Activated T-helper 2 cell treated with anti-CD3 and anti-CD28 coated beads, Interferon-gamma antibody, Interleukin-2, Interleukin-4, amounts not matched to agents 10 μg/mL and 5 μg/mL and 100 μg/mL, durations not matched to agents 14 hours and 24 hours and 36 hours (primary cell): ENCODE data around the gene NTM. TPM values are rescaled to one million over a fixed set of nuclear protein-coding genes. Genes with fewer than 3 reads are reported as not detected.

ENCODE experiments used
- DNase-seq: peaks from one replicate; pipeline ENCODE4 v3.0.0; 2021; ENCODE audit warnings: low spot score
- H3K27ac Mint-ChIP-seq: one replicate; pipeline ENCODE4 v1.8.0; 2021; ENCODE audit warnings: mixed read lengths
- H3K27me3 Mint-ChIP-seq: one replicate; pipeline ENCODE4 v1.8.0; 2021; ENCODE audit warnings: low read depth, mixed read lengths
- H3K36me3 Mint-ChIP-seq: one replicate; pipeline ENCODE4 v1.8.0; 2021; ENCODE audit warnings: low read depth, mixed read lengths
- H3K4me1 Mint-ChIP-seq: one replicate; pipeline ENCODE4 v1.8.0; 2021; ENCODE audit warnings: low read depth, mixed read lengths
- H3K4me3 Mint-ChIP-seq: one replicate; pipeline ENCODE4 v1.8.0; 2021; ENCODE audit warnings: low read depth, mild to moderate bottlenecking, moderate library complexity, mixed read lengths
- H3K9me3 Mint-ChIP-seq: one replicate; pipeline ENCODE4 v1.8.0; 2021; ENCODE audit warnings: mixed read lengths
- intact Hi-C: fragments of 100-400 bp; cut with micrococcal nuclease; formaldehyde crosslinking; loops from one replicate; pipeline ENCODE4 v1.15.1; 2023
- total RNA-seq: library from RNA; stranded (reverse); gene quantifications from 2 replicates; pipeline ENCODE4 v1.2.3, GENCODE V29; 2022

NTM gene
- total RNA-seq, 1 donor from 2014 or later = not detected

GRCh38 chr11:131985846-131986301 lies 615.5 kb downstream of the NTM start:
- peaks cover 14% of the 10 kb centered on the region for H3K9me3 Mint-ChIP-seq
- no peaks in the 10 kb centered on the region for H3K4me1 Mint-ChIP-seq
- intact Hi-C loops = no loop called here
- DNase-seq = no peak
- no peak overlapping the region for H3K4me3 Mint-ChIP-seq
- no peak overlapping the region for H3K27ac Mint-ChIP-seq
- H3K27me3 Mint-ChIP-seq = no peaks in the 10 kb centered on the region
- no peaks in the 10 kb centered on the region for H3K36me3 Mint-ChIP-seq

GRCh38 chr11:131987703-131988102 lies 617.3 kb downstream of the NTM start:
- DNase-seq = no peak
- H3K4me3 Mint-ChIP-seq = no peak overlapping the region
- intact Hi-C loops = no loop called here
- peaks cover 14% of the 10 kb centered on the region for H3K9me3 Mint-ChIP-seq
- H3K27ac Mint-ChIP-seq = no peak overlapping the region
- no peaks in the 10 kb centered on the region for H3K27me3 Mint-ChIP-seq
- H3K4me1 Mint-ChIP-seq = no peaks in the 10 kb centered on the region
- H3K36me3 Mint-ChIP-seq = no peaks in the 10 kb centered on the region

GRCh38 chr11:131991606-131992005 lies 621.2 kb downstream of the NTM start:
- Mint-ChIP-seq H3K36me3 (no peaks in the 10 kb centered on the region), H3K27ac (no peak overlapping the region), H3K4me1 (no peaks in the 10 kb centered on the region), H3K9me3 (peaks cover 5% of the 10 kb centered on the region), H3K4me3 (no peak overlapping the region), H3K27me3 (no peaks in the 10 kb centered on the region)
- intact Hi-C loops = no loop called here
- DNase-seq = no peak

GRCh38 chr11:131993246-131993645 lies 622.8 kb downstream of the NTM start:
- Mint-ChIP-seq H3K4me1 (no peaks in the 10 kb centered on the region), H3K36me3 (no peaks in the 10 kb centered on the region), H3K27ac (no peak overlapping the region), H3K27me3 (no peaks in the 10 kb centered on the region), H3K9me3 (peaks cover 11% of the 10 kb centered on the region), H3K4me3 (no peak overlapping the region)
- intact Hi-C loops = no loop called here
- no peak for DNase-seq

- peaks cover 11% of the 10 kb centered on the region for H3K9me3 Mint-ChIP-seq
- no peaks in the 10 kb centered on the region for H3K27me3 Mint-ChIP-seq
- H3K36me3 Mint-ChIP-seq = no peaks in the 10 kb centered on the region
- intact Hi-C loops = no loop called here
- no peak overlapping the region for H3K27ac Mint-ChIP-seq
- H3K4me3 Mint-ChIP-seq = no peak overlapping the region
- no peaks in the 10 kb centered on the region for H3K4me1 Mint-ChIP-seq
- DNase-seq = no peak
These were observed 627.6 kb downstream of the NTM start for GRCh38 chr11:131998020-131998419.

- Mint-ChIP-seq H3K27ac (no peak overlapping the region), H3K4me1 (no peaks in the 10 kb centered on the region), H3K4me3 (no peak overlapping the region), H3K27me3 (no peaks in the 10 kb centered on the region), H3K9me3 (peaks cover 11% of the 10 kb centered on the region), H3K36me3 (no peaks in the 10 kb centered on the region)
- no peak for DNase-seq
- intact Hi-C loops = no loop called here
These were observed 628.7 kb downstream of the NTM start for GRCh38 chr11:131999084-131999483.

GRCh38 chr11:131999955-132000354 lies 629.5 kb downstream of the NTM start:
- Mint-ChIP-seq H3K27me3 (no peaks in the 10 kb centered on the region), H3K27ac (no peak overlapping the region), H3K4me1 (no peaks in the 10 kb centered on the region), H3K9me3 (peaks cover 11% of the 10 kb centered on the region), H3K4me3 (no peak overlapping the region), H3K36me3 (no peaks in the 10 kb centered on the region)
- intact Hi-C loops = no loop called here
- no peak for DNase-seq

GRCh38 chr11:132005887-132006286 lies 635.5 kb downstream of the NTM start:
- no peaks in the 10 kb centered on the region for H3K27me3 Mint-ChIP-seq
- no peak overlapping the region for H3K27ac Mint-ChIP-seq
- DNase-seq = no peak
- intact Hi-C loops = no loop called here
- no peaks in the 10 kb centered on the region for H3K4me1 Mint-ChIP-seq
- H3K4me3 Mint-ChIP-seq = no peak overlapping the region
- H3K36me3 Mint-ChIP-seq = no peaks in the 10 kb centered on the region
- H3K9me3 Mint-ChIP-seq = no peaks in the 10 kb centered on the region

GRCh38 chr11:132006884-132007580 lies 636.6 kb downstream of the NTM start:
- no peaks in the 10 kb centered on the region for H3K9me3 Mint-ChIP-seq

GRCh38 chr11:132008226-132008625 lies 637.8 kb downstream of the NTM start:
- intact Hi-C loops = no loop called here
- no peak overlapping the region for H3K27ac Mint-ChIP-seq
- H3K36me3 Mint-ChIP-seq = no peaks in the 10 kb centered on the region
- H3K4me1 Mint-ChIP-seq = no peaks in the 10 kb centered on the region
- DNase-seq = no peak
- H3K27me3 Mint-ChIP-seq = no peaks in the 10 kb centered on the region
- H3K4me3 Mint-ChIP-seq = no peak overlapping the region
- H3K9me3 Mint-ChIP-seq = no peaks in the 10 kb centered on the region

More at GRCh38 chr11:132006884-132007580, 636.6 kb downstream of the NTM start:
- Mint-ChIP-seq H3K27ac (no peak overlapping the region), H3K27me3 (no peaks in the 10 kb centered on the region), H3K4me3 (no peak overlapping the region), H3K4me1 (no peaks in the 10 kb centered on the region), H3K36me3 (no peaks in the 10 kb centered on the region)
- intact Hi-C loops = no loop called here
- no peak for DNase-seq

- intact Hi-C loops = no loop called here
- Mint-ChIP-seq H3K4me3 (no peak overlapping the region), H3K4me1 (no peaks in the 10 kb centered on the region), H3K27me3 (no peaks in the 10 kb centered on the region), H3K36me3 (no peaks in the 10 kb centered on the region), H3K9me3 (no peaks in the 10 kb centered on the region), H3K27ac (no peak overlapping the region)
- DNase-seq = no peak
These were observed 638.5 kb downstream of the NTM start for GRCh38 chr11:132008872-132009271.

GRCh38 chr11:132020001-132020400 lies 649.6 kb downstream of the NTM start:
- no peaks in the 10 kb centered on the region for H3K36me3 Mint-ChIP-seq
- intact Hi-C loops = no loop called here
- peaks cover 6% of the 10 kb centered on the region for H3K9me3 Mint-ChIP-seq
- H3K27me3 Mint-ChIP-seq = no peaks in the 10 kb centered on the region
- H3K27ac Mint-ChIP-seq = no peak overlapping the region
- no peak overlapping the region for H3K4me3 Mint-ChIP-seq
- H3K4me1 Mint-ChIP-seq = no peaks in the 10 kb centered on the region
- no peak for DNase-seq

- intact Hi-C loops = no loop called here
- no peaks in the 10 kb centered on the region for H3K27me3 Mint-ChIP-seq
- no peak overlapping the region for H3K4me3 Mint-ChIP-seq
- no peaks in the 10 kb centered on the region for H3K36me3 Mint-ChIP-seq
- no peak for DNase-seq
- H3K4me1 Mint-ChIP-seq = no peaks in the 10 kb centered on the region
- peaks cover 6% of the 10 kb centered on the region for H3K9me3 Mint-ChIP-seq
- H3K27ac Mint-ChIP-seq = no peak overlapping the region
These were observed 651.9 kb downstream of the NTM start for GRCh38 chr11:132022285-132022684.
